ENCODE results near the gene CDH4.
"Not testable (repeated sequence)": the region's sequence is repeated elsewhere in the genome, so short reads cannot be mapped to it uniquely, and the experiment has no call there.

The CDH4 gene

GRCh38 chr20:61978491-61978890, 726.4 kb downstream of the CDH4 start:
- DNase-seq (ENCODE audit: low read depth) = no peak

- DNase-seq (ENCODE audit: low read depth) = no peak
Observed at GRCh38 chr20:61979090-61979489, 727.0 kb downstream of the CDH4 start.

GRCh38 chr20:61979701-61980635, 727.9 kb downstream of the CDH4 start:
- no peak for DNase-seq (ENCODE audit: low read depth)

- DNase-seq (ENCODE audit: low read depth) = no peak
Observed at GRCh38 chr20:61980647-61981583, 728.9 kb downstream of the CDH4 start.

GRCh38 chr20:61981691-61982090, 729.6 kb downstream of the CDH4 start:
- DNase-seq (ENCODE audit: low read depth) = not testable (repeated sequence)

- DNase-seq (ENCODE audit: low read depth) = no peak
Observed at GRCh38 chr20:61982191-61982950, 730.3 kb downstream of the CDH4 start.

- DNase-seq (ENCODE audit: low read depth) = no peak
Observed at GRCh38 chr20:61982951-61983315, 730.9 kb downstream of the CDH4 start.

GRCh38 chr20:61983965-61984364, 731.9 kb downstream of the CDH4 start:
- DNase-seq (ENCODE audit: low read depth) = no peak

GRCh38 chr20:61984431-61984830, 732.4 kb downstream of the CDH4 start:
- DNase-seq (ENCODE audit: low read depth) = not testable (repeated sequence)

GRCh38 chr20:61985096-61985495, 733.0 kb downstream of the CDH4 start:
- no peak for DNase-seq (ENCODE audit: low read depth)

GRCh38 chr20:61986762-61987321, 734.8 kb downstream of the CDH4 start:
- no peak for DNase-seq (ENCODE audit: low read depth)

- no peak for DNase-seq (ENCODE audit: low read depth)
Observed at GRCh38 chr20:61988665-61989064, 736.6 kb downstream of the CDH4 start.

- no peak for DNase-seq (ENCODE audit: low read depth)
Observed at GRCh38 chr20:61989741-61990140, 737.7 kb downstream of the CDH4 start.

All from fibroblast of the conjunctiva (primary cell).